ENCODE measurements around the gene RAB3B.
A peak's percentile ranks its signal among the peaks of the same experiment; 100 is the strongest.
"Not testable (repeated sequence)": the region's sequence is repeated elsewhere in the genome, so short reads cannot be mapped to it uniquely, and the experiment has no call there.

RAB3B gene

GRCh38 chr1:51907079-51907702, 83.3 kb downstream of the RAB3B start:
- no peak for FAIRE-seq
- no peak for TF ChIP-seq TAF1 (IDR thresholded peaks at IDR 0.05; ENCODE audit: borderline replicate concordance, low read depth, low read length)
- DNase-seq (ENCODE audit: insufficient read length), result no peak

GRCh38 chr1:51906306-51907078, 84.0 kb downstream of the RAB3B start:
- no peak for FAIRE-seq
- no peak for DNase-seq (ENCODE audit: insufficient read length)
- no peak for TF ChIP-seq TAF1 (IDR thresholded peaks at IDR 0.05; ENCODE audit: borderline replicate concordance, low read depth, low read length)
- no peak for TF ChIP-seq POLR2AphosphoS5 (IDR thresholded peaks at IDR 0.05; ENCODE audit: low read depth, low read length)
- TF ChIP-seq POLR2A (IDR thresholded peaks at IDR 0.05; ENCODE audit: low read depth, low read length), result no peak

- TF ChIP-seq POLR2A (IDR thresholded peaks at IDR 0.05; ENCODE audit: low read depth, low read length), result no peak
- no peak for TF ChIP-seq TAF1 (IDR thresholded peaks at IDR 0.05; ENCODE audit: borderline replicate concordance, low read depth, low read length)
- no peak for FAIRE-seq
Measured at GRCh38 chr1:51902456-51902855, 88.0 kb downstream of the RAB3B start.

GRCh38 chr1:51901151-51901550, 89.3 kb downstream of the RAB3B start:
- no peak for TF ChIP-seq POLR2A (IDR thresholded peaks at IDR 0.05; ENCODE audit: low read depth, low read length)
- TF ChIP-seq TAF1 (IDR thresholded peaks at IDR 0.05; ENCODE audit: borderline replicate concordance, low read depth, low read length), result no peak
- no peak for TF ChIP-seq POLR2AphosphoS5 (IDR thresholded peaks at IDR 0.05; ENCODE audit: low read depth, low read length)
- FAIRE-seq (no peak), DNase-seq (ENCODE audit: insufficient read length) (no peak)

More at GRCh38 chr1:51902456-51902855, 88.0 kb downstream of the RAB3B start:
- DNase-seq (ENCODE audit: insufficient read length), result no peak

- TF ChIP-seq POLR2AphosphoS5 (IDR thresholded peaks at IDR 0.05; ENCODE audit: low read depth, low read length), result no peak
- no peak for TF ChIP-seq POLR2A (IDR thresholded peaks at IDR 0.05; ENCODE audit: low read depth, low read length)
- no peak for DNase-seq (ENCODE audit: insufficient read length)
- FAIRE-seq, result no peak
Measured at GRCh38 chr1:51899022-51899421, 91.5 kb downstream of the RAB3B start.

- DNase-seq (ENCODE audit: insufficient read length) (no peak), FAIRE-seq (no peak)
Measured at GRCh38 chr1:51898090-51898734, 92.3 kb downstream of the RAB3B start.

GRCh38 chr1:51897699-51898031, 92.8 kb downstream of the RAB3B start:
- FAIRE-seq, result no peak
- DNase-seq (ENCODE audit: insufficient read length), result no peak
- TF ChIP-seq TAF1 (IDR thresholded peaks at IDR 0.05; ENCODE audit: borderline replicate concordance, low read depth, low read length) (no peak), POLR2AphosphoS5 (IDR thresholded peaks at IDR 0.05; ENCODE audit: low read depth, low read length) (no peak), POLR2A (IDR thresholded peaks at IDR 0.05; ENCODE audit: low read depth, low read length) (no peak)

More at GRCh38 chr1:51898090-51898734, 92.3 kb downstream of the RAB3B start:
- TF ChIP-seq POLR2AphosphoS5 (IDR thresholded peaks at IDR 0.05; ENCODE audit: low read depth, low read length), result no peak
- TF ChIP-seq TAF1 (IDR thresholded peaks at IDR 0.05; ENCODE audit: borderline replicate concordance, low read depth, low read length), result no peak
- TF ChIP-seq POLR2A (IDR thresholded peaks at IDR 0.05; ENCODE audit: low read depth, low read length), result no peak

GRCh38 chr1:51894748-51895147, 95.8 kb downstream of the RAB3B start:
- FAIRE-seq; DNase-seq (ENCODE audit: insufficient read length): not testable (repeated sequence)

GRCh38 chr1:51878616-51879336, 111.7 kb downstream of the RAB3B start, which contains the start of gene NRDC:
Gene NRDC, minus strand, starts transcription at chr1:51878727. Its CDS starts 112 bp downstream, at chr1:51878615.
- peak; percentile 77 for DNase-seq (ENCODE audit: insufficient read length)
- FAIRE-seq, result peak; percentile 98
- peak; percentile 99 for TF ChIP-seq TAF1 (IDR thresholded peaks at IDR 0.05; ENCODE audit: borderline replicate concordance, low read depth, low read length)
- TF ChIP-seq POLR2AphosphoS5 (IDR thresholded peaks at IDR 0.05; ENCODE audit: low read depth, low read length), result peak; percentile 93
- TF ChIP-seq POLR2A (IDR thresholded peaks at IDR 0.05; ENCODE audit: low read depth, low read length), result peak; percentile 96

GRCh38 chr1:51878308-51878615, 112.2 kb downstream of the RAB3B start:
- TF ChIP-seq TAF1 (IDR thresholded peaks at IDR 0.05; ENCODE audit: borderline replicate concordance, low read depth, low read length) (no peak), POLR2A (IDR thresholded peaks at IDR 0.05; ENCODE audit: low read depth, low read length) (no peak), POLR2AphosphoS5 (IDR thresholded peaks at IDR 0.05; ENCODE audit: low read depth, low read length) (no peak)
- peak; percentile 21 for DNase-seq (ENCODE audit: insufficient read length)
- FAIRE-seq, result no peak

GRCh38 chr1:51877434-51878307, 112.8 kb downstream of the RAB3B start:
- DNase-seq (ENCODE audit: insufficient read length), result no peak
- peak; percentile 64 for FAIRE-seq
- TF ChIP-seq TAF1 (IDR thresholded peaks at IDR 0.05; ENCODE audit: borderline replicate concordance, low read depth, low read length) (no peak), POLR2AphosphoS5 (IDR thresholded peaks at IDR 0.05; ENCODE audit: low read depth, low read length) (no peak), POLR2A (IDR thresholded peaks at IDR 0.05; ENCODE audit: low read depth, low read length) (no peak)

All from GM12892 (cell line).